HepG2 (cell line): Measurements from ENCODE around the gene MT1M. TPM values are rescaled to one million over a fixed set of nuclear protein-coding genes. Genes with fewer than 3 reads are reported as not detected.

Experiments
- FOXK2 ChIP-seq: fragments of 450-650 bp; IDR thresholded peaks from 2 replicates; pipeline ENCODE4 v1.6.1; 2016
- HDAC1 ChIP-seq: sonication (generic); formaldehyde crosslinking; IDR thresholded peaks from 2 replicates; pipeline ENCODE4 v1.5.1; 2020; ENCODE audit warnings: mild to moderate bottlenecking, missing genetic modification reagents
- HIVEP1 ChIP-seq: sonication (generic); formaldehyde crosslinking; IDR thresholded peaks from 2 replicates; pipeline ENCODE4 v1.4.0; 2020; ENCODE audit warnings: mild to moderate bottlenecking, missing genetic modification reagents
- RELA ChIP-seq: sonication (generic); formaldehyde crosslinking; IDR thresholded peaks from 2 replicates; pipeline ENCODE4 v1.4.0; 2020; ENCODE audit warnings: missing genetic modification reagents
- SMAD9 ChIP-seq: sonication (generic); formaldehyde crosslinking; IDR thresholded peaks from 2 replicates; pipeline ENCODE4 v1.5.1; 2020; ENCODE audit warnings: mild to moderate bottlenecking, missing genetic modification reagents
- SMARCC2 ChIP-seq: fragments of 450-650 bp; IDR thresholded peaks from 2 replicates; pipeline ENCODE4 v1.6.1; 2017; ENCODE audit warnings: antibody characterized with exemption, mild to moderate bottlenecking
- SYNCRIP ChIP-seq: fragments of 200-400 bp; formaldehyde crosslinking; IDR thresholded peaks from 2 replicates; pipeline ENCODE4 v1.6.1; 2018; ENCODE audit warnings: mild to moderate bottlenecking, low read depth, low read length; ENCODE audit not compliant: insufficient read depth
- TRIM24 ChIP-seq: sonication (generic); formaldehyde crosslinking; IDR thresholded peaks from 2 replicates; pipeline ENCODE4 v1.8.0; 2022; ENCODE audit warnings: mild to moderate bottlenecking, missing genetic modification reagents
- ZBTB7B ChIP-seq: sonication (generic); formaldehyde crosslinking; IDR thresholded peaks from 2 replicates; pipeline ENCODE4 v1.4.0; 2020; ENCODE audit warnings: missing genetic modification reagents
- ZNF224 ChIP-seq: sonication (generic); formaldehyde crosslinking; IDR thresholded peaks from 2 replicates; pipeline ENCODE4 v1.5.0; 2020; ENCODE audit warnings: mild to moderate bottlenecking, missing genetic modification reagents
- ZNF780A ChIP-seq: sonication (generic); formaldehyde crosslinking; IDR thresholded peaks from 2 replicates; pipeline ENCODE4 v1.8.0; 2022; ENCODE audit warnings: mild to moderate bottlenecking, missing genetic modification reagents, moderate library complexity
- polyA plus RNA-seq, 8 experiments: library from polyadenylated mRNA; depleted of rRNA in 3 of 8; stranded (reverse) in 7 of 8; unstranded in 1 of 8; fragments of >200 nt; fragmentation: Illumina TruSeq in 4 of 8; extraction: Trizol in 4 of 8; gene quantifications; 2 replicates each; pipeline versions ENCODE4 v1.2.1 to v1.2.3, GENCODE V29; 2011 to 2016; ENCODE audit warnings: low read depth in 4 of 8, missing spikeins in 1 of 8, mixed read lengths in 1 of 8; ENCODE audit not compliant: insufficient read depth in 1 of 8
- total RNA-seq, 5 experiments: library from RNA; depleted of rRNA; stranded (reverse); fragments of >200 nt; fragmentation: Illumina TruSeq; extraction: Trizol; gene quantifications; 2 replicates each; pipeline ENCODE4 v1.2.3, GENCODE V29; 2016; ENCODE audit warnings: low read depth in 1 of 5
- TF ChIP-seq, protein P1 (sequence below): sonication (generic); formaldehyde crosslinking; IDR thresholded peaks from 2 replicates; pipeline ENCODE4 v1.4.0; 2020; ENCODE audit warnings: mild to moderate bottlenecking, missing genetic modification reagents
- TF ChIP-seq, protein P2 (sequence below): sonication (generic); formaldehyde crosslinking; IDR thresholded peaks from 2 replicates; pipeline ENCODE4 v1.8.1; 2022; ENCODE audit warnings: low read depth, mild to moderate bottlenecking, missing genetic modification reagents
- TF ChIP-seq, protein P3 (sequence below): sonication (generic); formaldehyde crosslinking; IDR thresholded peaks from 2 replicates; pipeline ENCODE4 v1.5.0; 2020; ENCODE audit warnings: mild to moderate bottlenecking, missing genetic modification reagents
- TF ChIP-seq, protein P4 (sequence below): IDR thresholded peaks from 2 replicates; pipeline ENCODE4 v1.6.1; 2012; ENCODE audit warnings: inconsistent platforms
- TF ChIP-seq, protein P5 (sequence below): sonication (generic); formaldehyde crosslinking; IDR thresholded peaks from 2 replicates; pipeline ENCODE4 v1.4.0; 2020; ENCODE audit warnings: missing genetic modification reagents, mild to moderate bottlenecking, borderline replicate concordance

The MT1M gene
- total and polyA plus RNA-seq, 2 of the 13 experiments (the other 11 are each of a cell fraction or from before 2014, with no cell fraction given): 4.6 TPM; not detected in 1

DNA sequence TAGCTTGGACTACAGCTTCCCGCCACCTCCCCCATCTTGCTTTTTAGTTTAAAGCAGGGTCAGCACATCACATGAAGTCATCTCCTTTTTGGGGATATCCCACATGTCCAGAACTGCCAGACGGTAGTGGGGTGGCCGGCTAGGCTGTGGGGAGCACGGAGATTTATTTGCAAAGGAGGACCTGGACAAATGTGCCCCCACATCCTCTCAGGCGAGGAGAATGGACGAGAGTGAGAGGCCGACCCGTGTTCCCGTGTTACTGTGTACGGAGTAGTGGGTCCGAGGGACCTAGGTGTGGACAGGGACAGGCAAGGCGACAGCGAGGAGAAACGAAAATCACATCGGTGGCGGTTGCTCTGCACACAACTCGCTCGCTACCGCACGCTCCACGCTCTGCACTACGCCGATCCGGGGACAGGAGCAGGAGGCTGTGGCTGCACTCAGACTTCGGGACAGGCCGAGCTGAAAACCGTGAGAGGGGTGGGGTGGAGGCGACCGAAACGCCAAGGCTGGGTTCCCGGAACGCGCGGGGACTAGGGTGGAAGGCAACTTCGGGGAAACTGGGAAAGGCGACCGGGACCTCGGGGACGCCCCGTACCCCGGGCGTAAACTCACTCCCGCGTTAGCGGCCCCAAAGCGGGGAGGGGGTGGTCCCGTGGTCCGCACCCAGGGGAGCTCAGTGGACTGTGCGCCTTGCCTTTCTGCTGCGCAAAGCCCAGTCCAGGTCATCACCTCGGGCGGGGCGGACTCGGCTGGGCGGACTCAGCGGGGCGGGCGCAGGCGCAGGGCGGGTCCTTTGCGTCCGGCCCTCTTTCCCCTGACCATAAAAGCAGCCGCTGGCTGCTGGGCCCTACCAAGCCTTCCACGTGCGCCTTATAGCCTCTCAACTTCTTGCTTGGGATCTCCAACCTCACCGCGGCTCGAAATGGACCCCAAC, 5.6 kb downstream of the MT1M start, which contains the start of gene MT1A (continued):
- TF ChIP-seq, protein P1, sequence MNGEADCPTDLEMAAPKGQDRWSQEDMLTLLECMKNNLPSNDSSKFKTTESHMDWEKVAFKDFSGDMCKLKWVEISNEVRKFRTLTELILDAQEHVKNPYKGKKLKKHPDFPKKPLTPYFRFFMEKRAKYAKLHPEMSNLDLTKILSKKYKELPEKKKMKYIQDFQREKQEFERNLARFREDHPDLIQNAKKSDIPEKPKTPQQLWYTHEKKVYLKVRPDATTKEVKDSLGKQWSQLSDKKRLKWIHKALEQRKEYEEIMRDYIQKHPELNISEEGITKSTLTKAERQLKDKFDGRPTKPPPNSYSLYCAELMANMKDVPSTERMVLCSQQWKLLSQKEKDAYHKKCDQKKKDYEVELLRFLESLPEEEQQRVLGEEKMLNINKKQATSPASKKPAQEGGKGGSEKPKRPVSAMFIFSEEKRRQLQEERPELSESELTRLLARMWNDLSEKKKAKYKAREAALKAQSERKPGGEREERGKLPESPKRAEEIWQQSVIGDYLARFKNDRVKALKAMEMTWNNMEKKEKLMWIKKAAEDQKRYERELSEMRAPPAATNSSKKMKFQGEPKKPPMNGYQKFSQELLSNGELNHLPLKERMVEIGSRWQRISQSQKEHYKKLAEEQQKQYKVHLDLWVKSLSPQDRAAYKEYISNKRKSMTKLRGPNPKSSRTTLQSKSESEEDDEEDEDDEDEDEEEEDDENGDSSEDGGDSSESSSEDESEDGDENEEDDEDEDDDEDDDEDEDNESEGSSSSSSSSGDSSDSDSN (CRISPR knock-in tag): no peak; the same call in 1 of the 2 replicates
- TF ChIP-seq TRIM24 (CRISPR knock-in tag) (no peak), HIVEP1 (CRISPR knock-in tag) (0 out of 2 replicates have a peak, but pooled peaks have one; percentile 28), SMARCC2 (no peak), FOXK2 (no peak), ZNF780A (CRISPR knock-in tag) (no peak), ZNF224 (no peak), RELA (no peak), ZBTB7B (CRISPR knock-in tag) (peak; percentile 74; the same call in 1 of the 2 replicates), HDAC1 (CRISPR knock-in tag) (peak; percentile 26; the same call in 1 of the 2 replicates), SMAD9 (CRISPR knock-in tag) (no peak), SYNCRIP (no peak)
- TF ChIP-seq, protein P2, sequence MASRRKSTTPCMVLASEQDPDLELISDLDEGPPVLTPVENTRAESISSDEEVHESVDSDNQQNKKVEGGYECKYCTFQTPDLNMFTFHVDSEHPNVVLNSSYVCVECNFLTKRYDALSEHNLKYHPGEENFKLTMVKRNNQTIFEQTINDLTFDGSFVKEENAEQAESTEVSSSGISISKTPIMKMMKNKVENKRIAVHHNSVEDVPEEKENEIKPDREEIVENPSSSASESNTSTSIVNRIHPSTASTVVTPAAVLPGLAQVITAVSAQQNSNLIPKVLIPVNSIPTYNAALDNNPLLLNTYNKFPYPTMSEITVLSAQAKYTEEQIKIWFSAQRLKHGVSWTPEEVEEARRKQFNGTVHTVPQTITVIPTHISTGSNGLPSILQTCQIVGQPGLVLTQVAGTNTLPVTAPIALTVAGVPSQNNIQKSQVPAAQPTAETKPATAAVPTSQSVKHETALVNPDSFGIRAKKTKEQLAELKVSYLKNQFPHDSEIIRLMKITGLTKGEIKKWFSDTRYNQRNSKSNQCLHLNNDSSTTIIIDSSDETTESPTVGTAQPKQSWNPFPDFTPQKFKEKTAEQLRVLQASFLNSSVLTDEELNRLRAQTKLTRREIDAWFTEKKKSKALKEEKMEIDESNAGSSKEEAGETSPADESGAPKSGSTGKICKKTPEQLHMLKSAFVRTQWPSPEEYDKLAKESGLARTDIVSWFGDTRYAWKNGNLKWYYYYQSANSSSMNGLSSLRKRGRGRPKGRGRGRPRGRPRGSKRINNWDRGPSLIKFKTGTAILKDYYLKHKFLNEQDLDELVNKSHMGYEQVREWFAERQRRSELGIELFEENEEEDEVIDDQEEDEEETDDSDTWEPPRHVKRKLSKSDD (CRISPR knock-in tag): no peak
- TF ChIP-seq, protein P3, sequence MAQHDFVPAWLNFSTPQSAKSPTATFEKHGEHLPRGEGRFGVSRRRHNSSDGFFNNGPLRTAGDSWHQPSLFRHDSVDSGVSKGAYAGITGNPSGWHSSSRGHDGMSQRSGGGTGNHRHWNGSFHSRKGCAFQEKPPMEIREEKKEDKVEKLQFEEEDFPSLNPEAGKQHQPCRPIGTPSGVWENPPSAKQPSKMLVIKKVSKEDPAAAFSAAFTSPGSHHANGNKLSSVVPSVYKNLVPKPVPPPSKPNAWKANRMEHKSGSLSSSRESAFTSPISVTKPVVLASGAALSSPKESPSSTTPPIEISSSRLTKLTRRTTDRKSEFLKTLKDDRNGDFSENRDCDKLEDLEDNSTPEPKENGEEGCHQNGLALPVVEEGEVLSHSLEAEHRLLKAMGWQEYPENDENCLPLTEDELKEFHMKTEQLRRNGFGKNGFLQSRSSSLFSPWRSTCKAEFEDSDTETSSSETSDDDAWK (CRISPR knock-in tag): no peak
- TF ChIP-seq, protein P4, sequence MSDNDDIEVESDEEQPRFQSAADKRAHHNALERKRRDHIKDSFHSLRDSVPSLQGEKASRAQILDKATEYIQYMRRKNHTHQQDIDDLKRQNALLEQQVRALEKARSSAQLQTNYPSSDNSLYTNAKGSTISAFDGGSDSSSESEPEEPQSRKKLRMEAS: no peak
- TF ChIP-seq, protein P5, sequence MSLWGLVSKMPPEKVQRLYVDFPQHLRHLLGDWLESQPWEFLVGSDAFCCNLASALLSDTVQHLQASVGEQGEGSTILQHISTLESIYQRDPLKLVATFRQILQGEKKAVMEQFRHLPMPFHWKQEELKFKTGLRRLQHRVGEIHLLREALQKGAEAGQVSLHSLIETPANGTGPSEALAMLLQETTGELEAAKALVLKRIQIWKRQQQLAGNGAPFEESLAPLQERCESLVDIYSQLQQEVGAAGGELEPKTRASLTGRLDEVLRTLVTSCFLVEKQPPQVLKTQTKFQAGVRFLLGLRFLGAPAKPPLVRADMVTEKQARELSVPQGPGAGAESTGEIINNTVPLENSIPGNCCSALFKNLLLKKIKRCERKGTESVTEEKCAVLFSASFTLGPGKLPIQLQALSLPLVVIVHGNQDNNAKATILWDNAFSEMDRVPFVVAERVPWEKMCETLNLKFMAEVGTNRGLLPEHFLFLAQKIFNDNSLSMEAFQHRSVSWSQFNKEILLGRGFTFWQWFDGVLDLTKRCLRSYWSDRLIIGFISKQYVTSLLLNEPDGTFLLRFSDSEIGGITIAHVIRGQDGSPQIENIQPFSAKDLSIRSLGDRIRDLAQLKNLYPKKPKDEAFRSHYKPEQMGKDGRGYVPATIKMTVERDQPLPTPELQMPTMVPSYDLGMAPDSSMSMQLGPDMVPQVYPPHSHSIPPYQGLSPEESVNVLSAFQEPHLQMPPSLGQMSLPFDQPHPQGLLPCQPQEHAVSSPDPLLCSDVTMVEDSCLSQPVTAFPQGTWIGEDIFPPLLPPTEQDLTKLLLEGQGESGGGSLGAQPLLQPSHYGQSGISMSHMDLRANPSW (CRISPR knock-in tag): no peak
